GM13976 (cell line): ENCODE results near the gene MRGPRX2.

Experiments
- DNase-seq: peaks from one replicate; pipeline ENCODE4 v3.0.0; 2012; ENCODE audit warnings: low spot score
- CTCF ChIP-seq: IDR thresholded peaks from 2 replicates; pipeline ENCODE4 v1.5.1; 2012; ENCODE audit warnings: borderline replicate concordance, mild to moderate bottlenecking; ENCODE audit not compliant: insufficient read depth; ENCODE audit errors: extremely low read depth, missing control alignments, control extremely low read depth
- in situ Hi-C: fragments of 300-500 bp; cut with MboI; formaldehyde crosslinking; loops from one replicate; pipeline ENCODE4 v1.12.0; 2022; ENCODE audit warnings: low sequenced_read_pairs, mixed read lengths, inconsistent platforms; ENCODE audit not compliant: unreplicated experiment

Gene MRGPRX2

GRCh38 chr11:19079643-19080440 lies 19.3 kb upstream of the MRGPRX2 start:
- in situ Hi-C loops, result no loop called here
- DNase-seq, result no peak
- no peak for TF ChIP-seq CTCF

DNA sequence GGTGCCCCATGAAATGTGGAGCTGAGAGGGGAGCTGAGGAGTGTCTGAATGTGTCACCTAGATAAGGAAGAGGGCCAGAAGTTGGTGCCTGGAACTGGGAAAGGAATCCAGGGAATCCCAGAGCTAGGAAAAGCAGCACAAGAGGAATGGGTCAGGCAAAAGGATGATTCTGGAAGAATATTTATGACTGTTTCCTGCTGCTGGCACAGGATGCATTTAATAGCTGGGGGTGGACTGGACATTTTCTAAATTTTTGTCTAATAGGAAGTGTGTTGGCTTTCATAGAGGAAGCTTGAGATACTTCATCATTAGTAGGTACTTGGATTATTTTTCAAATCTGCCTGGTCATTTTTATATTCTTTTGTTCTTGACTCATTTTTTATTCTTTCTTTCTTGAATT lies 17.4 kb upstream of the MRGPRX2 start:
- TF ChIP-seq CTCF, result no peak
- no peak for DNase-seq
- in situ Hi-C loops, result no loop called here

DNA sequence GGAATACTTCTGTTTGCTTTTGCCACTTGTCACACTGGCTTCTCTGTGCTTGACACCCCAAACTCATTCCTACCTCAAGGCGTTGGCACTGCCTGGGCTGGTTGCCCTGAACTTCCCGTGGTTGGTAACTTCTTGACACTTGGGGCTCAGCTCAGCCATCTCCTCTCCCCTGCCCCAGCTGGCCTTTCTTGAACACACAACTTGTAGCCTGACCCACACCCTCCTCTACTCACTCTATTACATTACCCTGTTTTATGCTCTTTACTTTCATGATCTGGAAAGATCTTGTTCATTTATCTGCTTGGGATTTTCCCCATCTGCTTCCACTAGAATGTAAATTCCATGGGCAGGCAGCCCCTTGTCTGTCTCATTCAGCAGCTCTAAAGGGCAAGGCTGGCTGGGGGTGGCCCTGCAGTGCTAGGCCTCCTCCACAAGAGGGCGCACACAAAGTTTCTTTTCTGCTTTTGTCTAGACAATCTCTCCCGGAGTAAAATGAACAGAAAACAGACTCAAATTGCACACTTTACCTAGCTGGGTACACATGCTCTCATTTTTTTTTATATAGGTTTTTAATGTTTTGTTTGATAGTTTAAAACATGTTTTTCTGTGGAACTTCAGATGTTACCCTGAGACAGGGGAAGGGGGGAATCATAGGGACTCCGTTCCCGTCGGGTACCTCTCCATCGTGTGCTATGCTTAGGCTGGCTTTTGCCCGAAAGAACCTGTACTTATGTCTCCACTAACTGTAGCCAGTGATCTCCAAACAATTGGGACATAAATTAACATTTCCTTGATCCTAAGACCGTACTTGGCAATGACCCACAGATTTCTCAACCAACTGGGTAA lies 16.4 kb upstream of the MRGPRX2 start:
- in situ Hi-C loops, result no loop called here
- DNase-seq, result peak; percentile 65
- TF ChIP-seq CTCF, result peak; percentile 87

GRCh38 chr11:19075636-19076035 lies 15.1 kb upstream of the MRGPRX2 start:
- in situ Hi-C loops, result no loop called here
- DNase-seq, result no peak
- TF ChIP-seq CTCF, result no peak

- no peak for TF ChIP-seq CTCF
- no peak for DNase-seq
- in situ Hi-C loops, result loop anchor here (25.0 kb wide), 2 partner anchors 664 to 814 kb away; no protein-coding TSS in a partner anchor
Observed at GRCh38 chr11:19073454-19074415, 13.2 kb upstream of the MRGPRX2 start.

GRCh38 chr11:19072464-19072863 lies 11.9 kb upstream of the MRGPRX2 start:
- in situ Hi-C loops, result loop anchor here (25.0 kb wide), 2 partner anchors 665 to 815 kb away; no protein-coding TSS in a partner anchor
- TF ChIP-seq CTCF, result no peak
- DNase-seq, result no peak
